Neural cell (in vitro differentiated cells): ENCODE measurements around the gene LHFPL4. TPM values are rescaled to one million over a fixed set of nuclear protein-coding genes. Genes with fewer than 3 reads are reported as not detected.
"Not testable (repeated sequence)": the region's sequence is repeated elsewhere in the genome, so short reads cannot be mapped to it uniquely, and the experiment has no call there.

ENCODE experiments used
- H2AFZ ChIP-seq: fragments of 200-600, 300-800 bp; sonication (generic), shearing (Covaris generic); 2 replicates; pipeline ENCODE4 v1.6.0; 2014; ENCODE audit warnings: low read depth, mild to moderate bottlenecking, antibody characterized with exemption, low read length, moderate library complexity
- H3F3A ChIP-seq: fragments of 200-600 bp; shearing (Covaris generic); 2 replicates; pipeline ENCODE4 v1.6.1; 2016; ENCODE audit warnings: mild to moderate bottlenecking, moderate library complexity, mixed read lengths, antibody characterized with exemption, low read length; ENCODE audit not compliant: insufficient read depth, poor library complexity, severe bottlenecking
- H3K27ac ChIP-seq: fragments of 200-600, 300-800 bp; sonication (generic), shearing (Covaris generic); 2 replicates; pipeline ENCODE4 v1.5.1; 2014; ENCODE audit warnings: mild to moderate bottlenecking, low read length, moderate library complexity
- H3K27me3 ChIP-seq: fragments of 300-800, 200-600 bp; sonication (generic), shearing (Covaris generic); 2 replicates; pipeline ENCODE4 v1.6.0; 2014; ENCODE audit warnings: mild to moderate bottlenecking, low read depth, low read length, moderate library complexity; ENCODE audit not compliant: insufficient read depth
- H3K36me3 ChIP-seq: fragments of 300-800, 200-600 bp; sonication (generic), shearing (Covaris generic); 2 replicates; pipeline ENCODE4 v1.5.1; 2014; ENCODE audit warnings: mild to moderate bottlenecking, antibody characterized with exemption, low read length, moderate library complexity; ENCODE audit not compliant: insufficient read depth
- H3K4me2 ChIP-seq: fragments of 300-800, 200-600 bp; sonication (generic), shearing (Covaris generic); 2 replicates; pipeline ENCODE4 v1.6.0; 2014; ENCODE audit warnings: mild to moderate bottlenecking, low read length
- H3K4me3 ChIP-seq: fragments of 300-800, 200-600 bp; sonication (generic), shearing (Covaris generic); 2 replicates; pipeline ENCODE4 v1.5.1; 2014; ENCODE audit warnings: mild to moderate bottlenecking, low read length, moderate library complexity
- H3K79me2 ChIP-seq: fragments of 200-600 bp; shearing (Covaris generic); replicated peaks from 2 replicates; pipeline ENCODE4 v1.6.0; 2014; ENCODE audit warnings: mild to moderate bottlenecking, low read length, moderate library complexity; ENCODE audit not compliant: insufficient read depth
- H3K9ac ChIP-seq: fragments of 300-800, 200-600 bp; sonication (generic), shearing (Covaris generic); 2 replicates; pipeline ENCODE4 v1.6.1; 2016; ENCODE audit warnings: mild to moderate bottlenecking, low read length, mixed read lengths
- H3K9me2 ChIP-seq: fragments of 200-600 bp; shearing (Covaris generic); 2 replicates; pipeline ENCODE4 v1.6.1; 2016; ENCODE audit warnings: mild to moderate bottlenecking, low read length, mixed read lengths; ENCODE audit not compliant: insufficient read depth
- H3K9me3 ChIP-seq: fragments of 200-600, 300-800 bp; sonication (generic), shearing (Covaris generic); 2 replicates; pipeline ENCODE4 v1.6.1; 2016; ENCODE audit warnings: mild to moderate bottlenecking, mixed run types, low read length, moderate library complexity, mixed read lengths
- H4K20me1 ChIP-seq: fragments of 200-600 bp; shearing (Covaris generic); 2 replicates; pipeline ENCODE4 v1.6.1; 2016; ENCODE audit warnings: mild to moderate bottlenecking, mixed run types; ENCODE audit not compliant: insufficient read depth
- CTCF ChIP-seq: fragments of 450-650 bp; IDR thresholded peaks from 2 replicates; pipeline ENCODE4 v1.5.1; 2014; ENCODE audit warnings: antibody characterized with exemption, mild to moderate bottlenecking, moderate library complexity; ENCODE audit not compliant: poor library complexity, severe bottlenecking
- EP300 ChIP-seq: fragments of 450-650 bp; conservative IDR thresholded peaks from 2 replicates; pipeline ENCODE4 v1.6.1; 2014; ENCODE audit warnings: antibody characterized with exemption, mild to moderate bottlenecking, moderate library complexity; ENCODE audit not compliant: poor library complexity, severe bottlenecking
- EZH2 ChIP-seq: fragments of 200-600, 300-800 bp; shearing (Covaris generic), sonication (generic); IDR thresholded peaks from 2 replicates; pipeline ENCODE4 v1.6.1; 2014; ENCODE audit warnings: antibody characterized with exemption, low read length, borderline replicate concordance, mild to moderate bottlenecking; ENCODE audit not compliant: insufficient read depth, poor library complexity, severe bottlenecking
- MXI1 ChIP-seq: fragments of 450-650 bp; conservative IDR thresholded peaks from 2 replicates; pipeline ENCODE4 v1.6.1; 2014; ENCODE audit warnings: antibody characterized with exemption, mild to moderate bottlenecking; ENCODE audit not compliant: poor library complexity, severe bottlenecking
- POLR2AphosphoS5 ChIP-seq: IDR thresholded peaks from 2 replicates; pipeline ENCODE4 v1.6.1; 2012
- RAD21 ChIP-seq: fragments of 450-650 bp; conservative IDR thresholded peaks from 2 replicates; pipeline ENCODE4 v1.6.1; 2014; ENCODE audit warnings: antibody characterized with exemption, mild to moderate bottlenecking, moderate library complexity
- SMC3 ChIP-seq: fragments of 450-650 bp; conservative IDR thresholded peaks from 2 replicates; pipeline ENCODE4 v1.6.1; 2014; ENCODE audit warnings: antibody characterized with exemption, mild to moderate bottlenecking, moderate library complexity; ENCODE audit not compliant: poor library complexity
- TAF1 ChIP-seq: IDR thresholded peaks from 2 replicates; pipeline ENCODE4 v1.6.1; 2012; ENCODE audit warnings: low read depth
- polyA plus RNA-seq: library from polyadenylated mRNA; depleted of rRNA; stranded (reverse); fragments of >200 nt; gene quantifications from 2 replicates; pipeline ENCODE4 v1.2.3, GENCODE V29; 2014
- TF ChIP-seq, protein P1 (sequence below): IDR thresholded peaks from 2 replicates; pipeline ENCODE4 v1.6.1; 2012; ENCODE audit warnings: borderline replicate concordance

LHFPL4 gene
- polyA plus RNA-seq, 1 donor from 2014 or later, result 37.4 TPM

DNA sequence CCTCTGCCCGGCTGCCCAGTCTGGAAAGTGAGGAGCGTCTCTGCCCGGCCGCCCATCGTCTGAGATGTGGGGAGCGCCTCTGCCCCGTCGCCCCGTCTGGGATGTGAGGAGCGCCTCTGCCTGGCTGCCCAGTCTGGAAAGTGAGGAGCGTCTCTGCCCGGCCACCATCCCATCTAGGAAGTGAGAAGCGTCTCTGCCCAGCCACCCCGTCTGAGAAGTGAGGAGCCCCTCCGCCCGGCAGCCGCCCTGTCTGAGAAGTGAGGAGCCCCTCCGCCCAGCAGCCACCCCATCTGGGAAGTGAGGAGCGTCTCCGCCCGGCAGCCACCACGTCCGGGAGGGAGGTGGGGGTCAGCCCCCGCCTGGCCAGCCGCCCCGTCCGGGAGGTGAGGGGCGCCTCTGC is 38.2 kb upstream of the LHFPL4 start:
- not testable (repeated sequence) for H3K9me3 ChIP-seq, H3F3A ChIP-seq, H3K27me3 ChIP-seq, H3K79me2 ChIP-seq, H3K9ac ChIP-seq, H3K4me2 ChIP-seq, H3K36me3 ChIP-seq, H4K20me1 ChIP-seq, H2AFZ ChIP-seq, H3K4me3 ChIP-seq, H3K27ac ChIP-seq, H3K9me2 ChIP-seq

- Histone ChIP-seq H3K27ac (no peak overlapping the region), H3K36me3 (no peaks in the 10 kb centered on the region), H3K4me2 (no peak overlapping the region), H3K9ac (no peak overlapping the region), H4K20me1 (no peaks in the 10 kb centered on the region), H3K79me2 (no peaks in the 10 kb centered on the region), H2AFZ (no peak overlapping the region), H3K4me3 (no peak overlapping the region), H3F3A (no peaks in the 10 kb centered on the region), H3K27me3 (no peaks in the 10 kb centered on the region), H3K9me3 (no peaks in the 10 kb centered on the region), H3K9me2 (no peaks in the 10 kb centered on the region)
- TF ChIP-seq SMC3, result no peak
- no peak for TF ChIP-seq TAF1
- no peak for TF ChIP-seq CTCF
- TF ChIP-seq EZH2, result no peak
- TF ChIP-seq RAD21, result no peak
- TF ChIP-seq EP300, result no peak
- TF ChIP-seq MXI1, result no peak
- TF ChIP-seq, protein P1, sequence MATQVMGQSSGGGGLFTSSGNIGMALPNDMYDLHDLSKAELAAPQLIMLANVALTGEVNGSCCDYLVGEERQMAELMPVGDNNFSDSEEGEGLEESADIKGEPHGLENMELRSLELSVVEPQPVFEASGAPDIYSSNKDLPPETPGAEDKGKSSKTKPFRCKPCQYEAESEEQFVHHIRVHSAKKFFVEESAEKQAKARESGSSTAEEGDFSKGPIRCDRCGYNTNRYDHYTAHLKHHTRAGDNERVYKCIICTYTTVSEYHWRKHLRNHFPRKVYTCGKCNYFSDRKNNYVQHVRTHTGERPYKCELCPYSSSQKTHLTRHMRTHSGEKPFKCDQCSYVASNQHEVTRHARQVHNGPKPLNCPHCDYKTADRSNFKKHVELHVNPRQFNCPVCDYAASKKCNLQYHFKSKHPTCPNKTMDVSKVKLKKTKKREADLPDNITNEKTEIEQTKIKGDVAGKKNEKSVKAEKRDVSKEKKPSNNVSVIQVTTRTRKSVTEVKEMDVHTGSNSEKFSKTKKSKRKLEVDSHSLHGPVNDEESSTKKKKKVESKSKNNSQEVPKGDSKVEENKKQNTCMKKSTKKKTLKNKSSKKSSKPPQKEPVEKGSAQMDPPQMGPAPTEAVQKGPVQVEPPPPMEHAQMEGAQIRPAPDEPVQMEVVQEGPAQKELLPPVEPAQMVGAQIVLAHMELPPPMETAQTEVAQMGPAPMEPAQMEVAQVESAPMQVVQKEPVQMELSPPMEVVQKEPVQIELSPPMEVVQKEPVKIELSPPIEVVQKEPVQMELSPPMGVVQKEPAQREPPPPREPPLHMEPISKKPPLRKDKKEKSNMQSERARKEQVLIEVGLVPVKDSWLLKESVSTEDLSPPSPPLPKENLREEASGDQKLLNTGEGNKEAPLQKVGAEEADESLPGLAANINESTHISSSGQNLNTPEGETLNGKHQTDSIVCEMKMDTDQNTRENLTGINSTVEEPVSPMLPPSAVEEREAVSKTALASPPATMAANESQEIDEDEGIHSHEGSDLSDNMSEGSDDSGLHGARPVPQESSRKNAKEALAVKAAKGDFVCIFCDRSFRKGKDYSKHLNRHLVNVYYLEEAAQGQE, result no peak
- no peak for TF ChIP-seq POLR2AphosphoS5
Observed at GRCh38 chr3:9590282-9590791, 36.7 kb upstream of the LHFPL4 start.

DNA sequence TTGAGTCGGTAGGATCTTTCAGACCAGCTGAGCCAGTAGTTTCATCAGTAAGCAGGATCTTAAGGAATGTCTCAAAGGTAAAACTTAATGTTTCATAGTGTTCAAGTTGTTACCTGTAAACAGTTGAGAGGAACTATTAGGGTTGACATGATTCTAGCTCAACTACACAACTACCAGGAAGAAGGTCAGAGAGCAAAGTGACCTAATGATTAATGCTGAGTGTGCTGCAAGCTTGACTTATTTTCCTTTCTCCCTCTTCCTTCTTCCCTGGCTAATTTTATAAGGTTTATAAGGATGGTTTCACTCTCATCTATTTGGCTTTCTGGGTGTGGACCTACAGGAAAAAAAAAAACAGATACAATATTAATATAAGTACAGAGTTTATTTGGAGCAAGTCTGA is 30.2 kb upstream of the LHFPL4 start:
- no peaks in the 10 kb centered on the region for H3K9me2 ChIP-seq
- no peak overlapping the region for H2AFZ ChIP-seq
- no peak overlapping the region for H3K27ac ChIP-seq
- TF ChIP-seq RAD21, result no peak
- no peak for TF ChIP-seq EZH2
- no peak for TF ChIP-seq EP300
- TF ChIP-seq, protein P1, result no peak
- TF ChIP-seq POLR2AphosphoS5, result no peak
- no peak for TF ChIP-seq TAF1
- no peak for TF ChIP-seq SMC3
- no peaks in the 10 kb centered on the region for H3K79me2 ChIP-seq
- no peaks in the 10 kb centered on the region for H3K9me3 ChIP-seq
- no peak overlapping the region for H3K4me2 ChIP-seq
- H4K20me1 ChIP-seq, result no peaks in the 10 kb centered on the region
- no peak overlapping the region for H3K9ac ChIP-seq
- no peaks in the 10 kb centered on the region for H3F3A ChIP-seq
- H3K4me3 ChIP-seq, result no peak overlapping the region
- H3K36me3 ChIP-seq, result no peaks in the 10 kb centered on the region
- no peaks in the 10 kb centered on the region for H3K27me3 ChIP-seq
